Measurements from ENCODE around the gene GPR15.

DNA sequence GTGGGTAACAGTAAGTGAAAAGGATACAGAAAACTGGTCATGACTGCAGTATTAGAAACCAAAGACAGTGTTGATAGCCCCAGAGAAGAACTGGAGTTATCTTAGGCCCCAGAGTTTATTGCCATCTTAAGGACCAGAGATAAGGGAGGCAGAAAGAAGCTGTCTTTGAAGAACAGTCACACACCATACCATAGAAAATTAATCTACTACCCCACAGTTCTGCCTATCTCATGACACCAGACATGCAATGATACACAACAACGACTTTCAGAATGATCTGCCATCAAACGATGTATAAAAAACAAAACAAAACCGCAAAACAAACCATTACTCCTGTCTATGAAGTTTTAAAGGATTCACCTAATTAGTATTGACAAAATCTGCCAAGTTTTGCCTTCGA lies 52.0 kb downstream of the GPR15 start:
- TF ChIP-seq CTCF (IDR thresholded peaks at IDR 0.05; ENCODE audit: insufficient read depth, low read length) (no peak), POLR2AphosphoS5 (IDR thresholded peaks at IDR 0.05; ENCODE audit: low read depth) (no peak)

Measured in HL-60 (cell line).